ENCODE measurements around the gene VGLL3. TPM values are rescaled to one million over a fixed set of nuclear protein-coding genes. Genes with fewer than 3 reads are reported as not detected.

Gene VGLL3
- total RNA-seq, 1 donor from 2014 or later = 40.2 TPM

DNA sequence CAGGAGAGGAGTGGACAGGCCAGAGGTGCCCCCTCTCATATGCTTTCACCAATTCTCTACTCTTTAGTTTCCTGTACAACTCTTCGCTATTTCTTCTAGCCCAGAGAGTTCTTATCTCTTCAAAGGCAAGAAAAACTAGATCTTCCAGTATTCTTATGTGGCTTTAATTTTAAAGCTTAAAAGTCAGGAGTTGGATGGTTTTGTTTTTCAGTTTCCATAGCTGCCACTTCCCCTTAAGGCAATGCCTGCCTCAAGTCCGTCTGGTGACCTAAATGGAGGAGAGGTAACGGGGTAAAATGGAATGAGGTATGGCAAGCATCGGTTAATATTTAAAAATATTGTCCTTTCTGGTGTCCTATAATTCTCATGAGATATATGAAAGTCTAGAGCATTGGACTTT, 11.4 kb upstream of the VGLL3 start:
- DNase-seq = no peak
- TF ChIP-seq, protein P1, sequence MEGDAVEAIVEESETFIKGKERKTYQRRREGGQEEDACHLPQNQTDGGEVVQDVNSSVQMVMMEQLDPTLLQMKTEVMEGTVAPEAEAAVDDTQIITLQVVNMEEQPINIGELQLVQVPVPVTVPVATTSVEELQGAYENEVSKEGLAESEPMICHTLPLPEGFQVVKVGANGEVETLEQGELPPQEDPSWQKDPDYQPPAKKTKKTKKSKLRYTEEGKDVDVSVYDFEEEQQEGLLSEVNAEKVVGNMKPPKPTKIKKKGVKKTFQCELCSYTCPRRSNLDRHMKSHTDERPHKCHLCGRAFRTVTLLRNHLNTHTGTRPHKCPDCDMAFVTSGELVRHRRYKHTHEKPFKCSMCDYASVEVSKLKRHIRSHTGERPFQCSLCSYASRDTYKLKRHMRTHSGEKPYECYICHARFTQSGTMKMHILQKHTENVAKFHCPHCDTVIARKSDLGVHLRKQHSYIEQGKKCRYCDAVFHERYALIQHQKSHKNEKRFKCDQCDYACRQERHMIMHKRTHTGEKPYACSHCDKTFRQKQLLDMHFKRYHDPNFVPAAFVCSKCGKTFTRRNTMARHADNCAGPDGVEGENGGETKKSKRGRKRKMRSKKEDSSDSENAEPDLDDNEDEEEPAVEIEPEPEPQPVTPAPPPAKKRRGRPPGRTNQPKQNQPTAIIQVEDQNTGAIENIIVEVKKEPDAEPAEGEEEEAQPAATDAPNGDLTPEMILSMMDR (IDR thresholded peaks at IDR 0.05) = no peak
- intact Hi-C loops (cut with DNase I) = no loop called here
- H3K9me3 ChIP-seq = no peaks in the 10 kb centered on the region
- H3K27me3 ChIP-seq (ENCODE audit: low read depth) = no peaks in the 10 kb centered on the region
- H3K4me3 ChIP-seq = no peak overlapping the region
- no peaks in the 10 kb centered on the region for H3K4me1 ChIP-seq
- ATAC-seq = no peak
- no peaks in the 10 kb centered on the region for H3K36me3 ChIP-seq
- no peak overlapping the region for H3K27ac ChIP-seq

DNA sequence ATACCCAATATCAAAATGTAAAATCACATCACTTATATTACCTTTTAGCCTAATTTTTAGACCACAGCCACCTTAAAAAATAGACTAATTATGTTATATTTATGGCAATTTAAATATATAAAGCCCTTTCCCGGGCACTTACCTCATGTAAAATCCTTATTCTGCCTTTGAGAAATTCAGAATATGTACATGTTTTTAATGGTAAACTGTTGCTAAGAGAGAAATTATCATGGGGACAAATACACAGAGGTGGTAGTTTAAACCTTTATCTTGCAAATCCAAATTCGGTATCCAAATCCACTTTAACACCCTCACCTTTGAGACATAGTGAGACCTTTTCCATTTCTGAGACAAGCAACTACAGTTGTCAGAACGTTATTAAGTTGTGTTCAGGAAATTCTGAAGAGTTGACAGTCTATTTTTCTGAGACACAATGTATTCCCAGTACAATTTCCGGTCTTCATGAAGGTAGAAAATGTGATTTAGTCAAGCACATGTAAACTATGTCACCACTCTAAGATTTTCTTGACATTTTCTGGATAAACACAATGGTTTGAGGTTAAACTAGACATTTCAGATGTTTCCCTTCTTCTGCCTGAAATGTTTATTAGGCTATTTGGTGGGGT, 10.6 kb upstream of the VGLL3 start:
- Histone ChIP-seq H3K27ac (no peak overlapping the region), H3K4me1 (no peaks in the 10 kb centered on the region), H3K36me3 (no peaks in the 10 kb centered on the region), H3K4me3 (no peak overlapping the region), H3K27me3 (ENCODE audit: low read depth) (no peaks in the 10 kb centered on the region), H3K9me3 (no peaks in the 10 kb centered on the region)
- TF ChIP-seq, protein P1 (IDR thresholded peaks at IDR 0.05) = no peak
- intact Hi-C loops (cut with DNase I) = no loop called here
- no peak for ATAC-seq
- DNase-seq = no peak

DNA sequence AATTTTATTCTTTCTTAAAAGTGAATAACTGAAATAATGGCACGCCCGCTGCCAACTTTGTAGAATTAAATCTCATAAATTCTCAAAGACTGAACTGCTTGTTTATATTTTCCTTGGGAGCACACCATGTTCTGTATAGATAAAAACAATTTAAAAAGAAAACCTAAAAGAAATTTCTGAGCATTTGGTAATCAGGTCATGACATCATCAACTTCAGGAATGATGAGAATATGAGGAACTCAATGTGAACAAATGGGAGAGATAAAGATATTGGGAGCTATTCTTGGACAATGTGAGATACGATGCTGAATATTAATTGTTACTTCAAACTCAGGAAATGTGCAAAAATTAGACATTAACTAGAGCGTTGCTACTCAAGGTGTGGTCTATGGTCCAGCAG, 10.0 kb upstream of the VGLL3 start:
- Histone ChIP-seq H3K4me1 (no peaks in the 10 kb centered on the region), H3K4me3 (no peak overlapping the region), H3K27ac (no peak overlapping the region), H3K36me3 (no peaks in the 10 kb centered on the region), H3K9me3 (no peaks in the 10 kb centered on the region), H3K27me3 (ENCODE audit: low read depth) (no peaks in the 10 kb centered on the region)
- TF ChIP-seq, protein P1 (IDR thresholded peaks at IDR 0.05) = no peak
- intact Hi-C loops (cut with DNase I) = no loop called here
- ATAC-seq = no peak
- DNase-seq = no peak

DNA sequence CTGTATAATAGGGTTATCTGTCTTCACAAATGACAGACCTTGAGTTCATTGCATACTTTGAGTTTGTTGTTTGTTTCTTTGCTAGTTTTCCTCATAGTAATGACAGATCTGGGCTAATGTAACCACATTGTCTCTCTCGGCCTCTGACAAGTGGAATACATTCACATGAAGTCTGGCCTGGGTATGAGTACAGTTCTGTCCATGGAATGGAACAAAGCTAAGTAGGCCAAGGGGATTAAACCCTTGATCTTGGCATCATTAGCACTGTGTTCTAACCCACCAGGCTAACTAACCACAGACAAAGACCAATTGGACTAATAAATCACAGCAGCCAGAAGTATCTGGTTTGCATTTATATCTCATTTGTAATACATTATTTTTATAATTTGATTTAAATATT, 7.6 kb upstream of the VGLL3 start:
- no peaks in the 10 kb centered on the region for H3K4me1 ChIP-seq
- no peaks in the 10 kb centered on the region for H3K27me3 ChIP-seq (ENCODE audit: low read depth)
- no peak overlapping the region for H3K4me3 ChIP-seq
- DNase-seq = no peak
- TF ChIP-seq, protein P1 (IDR thresholded peaks at IDR 0.05) = no peak
- no peaks in the 10 kb centered on the region for H3K9me3 ChIP-seq
- H3K36me3 ChIP-seq = no peaks in the 10 kb centered on the region
- H3K27ac ChIP-seq = no peak overlapping the region
- intact Hi-C loops (cut with DNase I) = no loop called here
- no peak for ATAC-seq

DNA sequence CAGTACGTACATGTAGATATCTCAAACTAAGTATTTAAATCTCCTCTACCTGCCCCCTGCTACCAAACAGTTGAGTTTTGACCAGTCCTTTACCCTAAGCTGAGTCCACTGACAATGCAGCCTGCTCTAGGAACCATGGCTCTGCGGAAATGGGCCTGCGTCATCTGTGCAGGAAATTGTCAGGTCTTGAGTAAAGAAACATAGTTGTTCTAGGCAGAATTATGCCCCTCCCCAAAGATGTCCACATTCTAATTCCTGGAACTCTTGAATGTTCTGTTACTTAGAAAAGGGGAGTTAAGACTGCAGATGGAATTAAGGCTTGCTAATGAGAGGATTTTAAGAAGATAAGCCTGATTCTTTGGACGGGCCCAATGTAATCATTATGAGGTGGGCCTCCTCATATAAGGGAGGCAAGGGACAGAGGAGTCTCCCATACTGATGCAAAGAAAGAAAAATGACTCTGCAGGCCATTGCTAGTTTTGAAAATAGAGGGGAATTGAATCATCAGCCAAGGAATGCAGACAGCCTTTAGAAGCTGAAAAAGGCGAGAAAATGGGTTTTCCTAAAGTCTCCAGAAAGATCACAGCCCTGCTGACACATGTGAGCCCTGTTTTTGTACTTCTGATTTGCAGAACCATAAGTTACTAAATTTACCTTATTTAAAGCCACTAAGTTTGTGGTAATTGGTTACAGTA, 5.5 kb upstream of the VGLL3 start:
- ATAC-seq = no peak
- H3K4me1 ChIP-seq = peaks cover under 1% of the 10 kb centered on the region
- no peaks in the 10 kb centered on the region for H3K36me3 ChIP-seq
- H3K27me3 ChIP-seq (ENCODE audit: low read depth) = no peaks in the 10 kb centered on the region
- DNase-seq = no peak
- H3K4me3 ChIP-seq = no peak overlapping the region
- TF ChIP-seq, protein P1 (IDR thresholded peaks at IDR 0.05) = no peak
- no peak overlapping the region for H3K27ac ChIP-seq
- intact Hi-C loops (cut with DNase I) = no loop called here
- no peaks in the 10 kb centered on the region for H3K9me3 ChIP-seq
